WTC11 (cell line): ENCODE results near the gene SNTB2. TPM values are rescaled to one million over a fixed set of nuclear protein-coding genes. Genes with fewer than 3 reads are reported as not detected.

Experiments used
- ATAC-seq: fragments of 200-7000 bp; cut with Tn5 transposase; 2 replicates; pipeline ENCODE4 v1.10.0; 2021; ENCODE audit warnings: mild to moderate bottlenecking, moderate library complexity
- CTCF ChIA-PET: fragments of 300-600 bp; sonication (Branson Sonifier 250); formaldehyde crosslinking; loops from one replicate; lab custom pipeline; 2021; ENCODE audit warnings: antibody characterized with exemption; lab: Charles Lee
- POLR2A ChIA-PET: fragments of 350-600 bp; sonication (Branson Sonifier 250); formaldehyde crosslinking; loops from one replicate; lab custom pipeline; 2021; ENCODE audit warnings: antibody characterized with exemption; lab: Charles Lee
- DNase-seq: peaks from one replicate; pipeline ENCODE4 v3.0.0; 2021; ENCODE audit warnings: low spot score
- H3K27ac Mint-ChIP-seq: 2 replicates; pipeline ENCODE4 v1.8.0; 2021; ENCODE audit warnings: mixed read lengths
- H3K27me3 Mint-ChIP-seq: 2 replicates; pipeline ENCODE4 v1.8.0; 2021; ENCODE audit warnings: low read depth, mild to moderate bottlenecking, moderate library complexity, mixed read lengths
- H3K36me3 Mint-ChIP-seq: 2 replicates; pipeline ENCODE4 v1.8.0; 2021; ENCODE audit warnings: mixed read lengths
- H3K4me1 Mint-ChIP-seq: 2 replicates; pipeline ENCODE4 v1.8.0; 2022; ENCODE audit warnings: mixed read lengths
- H3K4me3 Mint-ChIP-seq: 2 replicates; pipeline ENCODE4 v1.8.0; 2021; ENCODE audit warnings: mild to moderate bottlenecking, moderate library complexity, mixed read lengths
- H3K9me3 Mint-ChIP-seq: 2 replicates; pipeline ENCODE4 v1.8.0; 2021; ENCODE audit warnings: mixed read lengths
- ATF6 ChIP-seq: sonication (generic); formaldehyde crosslinking; IDR thresholded peaks from 2 replicates; pipeline ENCODE4 v1.8.1; 2023; ENCODE audit warnings: mild to moderate bottlenecking, missing genetic modification reagents
- GRHL2 ChIP-seq: fragments of 250-450 bp; sonication (Bioruptor Pico); IDR thresholded peaks from 2 replicates; pipeline ENCODE4 v1.8.0; 2022; ENCODE audit warnings: mild to moderate bottlenecking, moderate library complexity; ENCODE audit not compliant: insufficient replicate concordance, severe bottlenecking
- GTF2I ChIP-seq: fragments of 250-450 bp; sonication (Bioruptor Pico); conservative IDR thresholded peaks from 2 replicates; pipeline ENCODE4 v1.4.0; 2021; ENCODE audit warnings: mild to moderate bottlenecking
- HMGXB4 ChIP-seq: sonication (generic); formaldehyde crosslinking; IDR thresholded peaks from 2 replicates; pipeline ENCODE4 v1.8.1; 2023; ENCODE audit warnings: mild to moderate bottlenecking, moderate library complexity, missing genetic modification reagents
- IRF1 ChIP-seq: sonication (generic); formaldehyde crosslinking; IDR thresholded peaks from 2 replicates; pipeline ENCODE4 v1.8.0; 2023; ENCODE audit warnings: missing genetic modification reagents
- MYBL2 ChIP-seq: sonication (generic); formaldehyde crosslinking; IDR thresholded peaks from 2 replicates; pipeline ENCODE4 v1.8.1; 2023; ENCODE audit warnings: mild to moderate bottlenecking, moderate library complexity, missing genetic modification reagents
- NFE2L1 ChIP-seq: sonication (generic); formaldehyde crosslinking; IDR thresholded peaks from 2 replicates; pipeline ENCODE4 v1.8.1; 2023; ENCODE audit warnings: missing genetic modification reagents
- NR3C1 ChIP-seq: sonication (generic); formaldehyde crosslinking; conservative IDR thresholded peaks from 2 replicates; pipeline ENCODE4 v1.8.1; 2023; ENCODE audit warnings: low read depth, mild to moderate bottlenecking, missing genetic modification reagents
- RELA ChIP-seq: sonication (generic); formaldehyde crosslinking; IDR thresholded peaks from 2 replicates; pipeline ENCODE4 v1.8.1; 2022; ENCODE audit warnings: missing genetic modification reagents, mild to moderate bottlenecking, borderline replicate concordance
- SOX15 ChIP-seq: fragments of 250-450 bp; sonication (Bioruptor Pico); IDR thresholded peaks from 2 replicates; pipeline ENCODE4 v1.9.0; 2021; ENCODE audit warnings: mild to moderate bottlenecking
- SP1 ChIP-seq: sonication (generic); formaldehyde crosslinking; conservative IDR thresholded peaks from 2 replicates; pipeline ENCODE4 v1.8.1; 2022; ENCODE audit warnings: missing genetic modification reagents
- STAT6 ChIP-seq: sonication (generic); formaldehyde crosslinking; conservative IDR thresholded peaks from 2 replicates; pipeline ENCODE4 v1.8.1; 2023; ENCODE audit warnings: mild to moderate bottlenecking, low read depth, missing genetic modification reagents, moderate library complexity
- ZBTB21 ChIP-seq: sonication (generic); formaldehyde crosslinking; IDR thresholded peaks from 2 replicates; pipeline ENCODE4 v1.8.1; 2023; ENCODE audit warnings: mild to moderate bottlenecking, missing genetic modification reagents, borderline replicate concordance
- total RNA-seq: library from RNA; stranded (reverse); gene quantifications from 3 replicates; pipeline ENCODE4 v1.2.3, GENCODE V29; 2021
- TF ChIP-seq, protein P1 (sequence below): sonication (generic); formaldehyde crosslinking; IDR thresholded peaks from 2 replicates; pipeline ENCODE4 v1.8.1; 2022; ENCODE audit warnings: low read depth, mild to moderate bottlenecking, moderate library complexity, missing genetic modification reagents, borderline replicate concordance
- TF ChIP-seq, protein P2 (sequence below): sonication (generic); formaldehyde crosslinking; IDR thresholded peaks from 2 replicates; pipeline ENCODE4 v1.8.1; 2022; ENCODE audit warnings: low read depth, missing genetic modification reagents, borderline replicate concordance
- TF ChIP-seq, protein P3 (sequence below): sonication (generic); formaldehyde crosslinking; IDR thresholded peaks from 2 replicates; pipeline ENCODE4 v1.8.1; 2023; ENCODE audit warnings: mild to moderate bottlenecking, missing genetic modification reagents
- TF ChIP-seq, protein P4 (sequence below): sonication (generic); formaldehyde crosslinking; IDR thresholded peaks from 2 replicates; pipeline ENCODE4 v1.8.1; 2023; ENCODE audit warnings: mild to moderate bottlenecking, missing genetic modification reagents, borderline replicate concordance

The SNTB2 gene
- total RNA-seq, 1 experiment from 2014 or later, result 23.7 TPM

DNA sequence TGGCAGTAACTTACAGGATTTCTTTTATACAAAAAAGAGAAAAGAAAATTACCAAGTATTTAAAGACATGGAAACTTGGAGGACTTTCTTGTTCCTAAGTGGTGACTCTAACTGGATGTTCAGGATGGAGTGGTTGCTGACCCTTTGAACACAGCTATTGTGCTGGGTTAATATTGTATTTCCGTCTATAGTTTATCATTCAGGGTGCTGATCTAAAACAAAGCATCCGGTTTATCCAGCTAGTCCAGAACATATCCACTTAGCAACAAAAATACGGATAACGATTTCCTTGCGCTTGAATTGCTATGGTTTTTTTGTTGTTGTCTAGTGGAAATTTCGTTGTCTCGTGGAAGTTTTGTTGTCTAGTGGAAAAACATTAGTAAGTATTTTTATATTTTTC, 38.2 kb downstream of the SNTB2 start:
- no peak for ATAC-seq
- TF ChIP-seq MYBL2 (CRISPR knock-in tag) (no peak), SOX15 (CRISPR knock-in tag) (no peak), NR3C1 (CRISPR knock-in tag) (no peak), RELA (CRISPR knock-in tag) (no peak), GTF2I (CRISPR knock-in tag) (no peak), IRF1 (CRISPR knock-in tag) (no peak), STAT6 (CRISPR knock-in tag) (no peak), ATF6 (CRISPR knock-in tag) (no peak)
- TF ChIP-seq, protein P1, sequence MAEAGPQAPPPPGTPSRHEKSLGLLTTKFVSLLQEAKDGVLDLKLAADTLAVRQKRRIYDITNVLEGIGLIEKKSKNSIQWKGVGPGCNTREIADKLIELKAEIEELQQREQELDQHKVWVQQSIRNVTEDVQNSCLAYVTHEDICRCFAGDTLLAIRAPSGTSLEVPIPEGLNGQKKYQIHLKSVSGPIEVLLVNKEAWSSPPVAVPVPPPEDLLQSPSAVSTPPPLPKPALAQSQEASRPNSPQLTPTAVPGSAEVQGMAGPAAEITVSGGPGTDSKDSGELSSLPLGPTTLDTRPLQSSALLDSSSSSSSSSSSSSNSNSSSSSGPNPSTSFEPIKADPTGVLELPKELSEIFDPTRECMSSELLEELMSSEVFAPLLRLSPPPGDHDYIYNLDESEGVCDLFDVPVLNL (CRISPR knock-in tag), result no peak
- TF ChIP-seq, protein P2, sequence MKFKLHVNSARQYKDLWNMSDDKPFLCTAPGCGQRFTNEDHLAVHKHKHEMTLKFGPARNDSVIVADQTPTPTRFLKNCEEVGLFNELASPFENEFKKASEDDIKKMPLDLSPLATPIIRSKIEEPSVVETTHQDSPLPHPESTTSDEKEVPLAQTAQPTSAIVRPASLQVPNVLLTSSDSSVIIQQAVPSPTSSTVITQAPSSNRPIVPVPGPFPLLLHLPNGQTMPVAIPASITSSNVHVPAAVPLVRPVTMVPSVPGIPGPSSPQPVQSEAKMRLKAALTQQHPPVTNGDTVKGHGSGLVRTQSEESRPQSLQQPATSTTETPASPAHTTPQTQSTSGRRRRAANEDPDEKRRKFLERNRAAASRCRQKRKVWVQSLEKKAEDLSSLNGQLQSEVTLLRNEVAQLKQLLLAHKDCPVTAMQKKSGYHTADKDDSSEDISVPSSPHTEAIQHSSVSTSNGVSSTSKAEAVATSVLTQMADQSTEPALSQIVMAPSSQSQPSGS, result no peak
- TF ChIP-seq, protein P3, sequence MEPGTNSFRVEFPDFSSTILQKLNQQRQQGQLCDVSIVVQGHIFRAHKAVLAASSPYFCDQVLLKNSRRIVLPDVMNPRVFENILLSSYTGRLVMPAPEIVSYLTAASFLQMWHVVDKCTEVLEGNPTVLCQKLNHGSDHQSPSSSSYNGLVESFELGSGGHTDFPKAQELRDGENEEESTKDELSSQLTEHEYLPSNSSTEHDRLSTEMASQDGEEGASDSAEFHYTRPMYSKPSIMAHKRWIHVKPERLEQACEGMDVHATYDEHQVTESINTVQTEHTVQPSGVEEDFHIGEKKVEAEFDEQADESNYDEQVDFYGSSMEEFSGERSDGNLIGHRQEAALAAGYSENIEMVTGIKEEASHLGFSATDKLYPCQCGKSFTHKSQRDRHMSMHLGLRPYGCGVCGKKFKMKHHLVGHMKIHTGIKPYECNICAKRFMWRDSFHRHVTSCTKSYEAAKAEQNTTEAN (CRISPR knock-in tag), result no peak
- TF ChIP-seq, all 79 proteins: peak for 0
- no peak for DNase-seq
- Mint-ChIP-seq H3K36me3 (peaks cover 6% of the 10 kb centered on the region), H3K27me3 (no peaks in the 10 kb centered on the region), H3K27ac (no peak overlapping the region), H3K4me3 (no peak overlapping the region), H3K9me3 (peaks cover 6% of the 10 kb centered on the region; the same call in 1 of the 2 replicates), H3K4me1 (no peaks in the 10 kb centered on the region)
- CTCF ChIA-PET, result no interaction called here
- POLR2A ChIA-PET, result interaction anchor here (0.6 kb wide), 1 partner anchor 16 kb away, joined by 3 read pairs; no protein-coding TSS in a partner anchor

GRCh38 chr16:69233124-69233523, 46.2 kb downstream of the SNTB2 start:
- no peaks in the 10 kb centered on the region for H3K27me3 Mint-ChIP-seq
- no peak for ATAC-seq
- ChIA-PET POLR2A (no interaction called here), CTCF (no interaction called here)
- no peaks in the 10 kb centered on the region for H3K4me1 Mint-ChIP-seq
- H3K9me3 Mint-ChIP-seq, result no peaks in the 10 kb centered on the region
- DNase-seq, result no peak
- no peaks in the 10 kb centered on the region for H3K36me3 Mint-ChIP-seq
- H3K27ac Mint-ChIP-seq, result no peak overlapping the region
- H3K4me3 Mint-ChIP-seq, result no peak overlapping the region
- TF ChIP-seq SP1, result no peak
- TF ChIP-seq HMGXB4, result no peak
- no peak for TF ChIP-seq NFE2L1 (CRISPR knock-in tag)
- TF ChIP-seq GRHL2 (CRISPR knock-in tag), result no peak
- TF ChIP-seq, protein P4, sequence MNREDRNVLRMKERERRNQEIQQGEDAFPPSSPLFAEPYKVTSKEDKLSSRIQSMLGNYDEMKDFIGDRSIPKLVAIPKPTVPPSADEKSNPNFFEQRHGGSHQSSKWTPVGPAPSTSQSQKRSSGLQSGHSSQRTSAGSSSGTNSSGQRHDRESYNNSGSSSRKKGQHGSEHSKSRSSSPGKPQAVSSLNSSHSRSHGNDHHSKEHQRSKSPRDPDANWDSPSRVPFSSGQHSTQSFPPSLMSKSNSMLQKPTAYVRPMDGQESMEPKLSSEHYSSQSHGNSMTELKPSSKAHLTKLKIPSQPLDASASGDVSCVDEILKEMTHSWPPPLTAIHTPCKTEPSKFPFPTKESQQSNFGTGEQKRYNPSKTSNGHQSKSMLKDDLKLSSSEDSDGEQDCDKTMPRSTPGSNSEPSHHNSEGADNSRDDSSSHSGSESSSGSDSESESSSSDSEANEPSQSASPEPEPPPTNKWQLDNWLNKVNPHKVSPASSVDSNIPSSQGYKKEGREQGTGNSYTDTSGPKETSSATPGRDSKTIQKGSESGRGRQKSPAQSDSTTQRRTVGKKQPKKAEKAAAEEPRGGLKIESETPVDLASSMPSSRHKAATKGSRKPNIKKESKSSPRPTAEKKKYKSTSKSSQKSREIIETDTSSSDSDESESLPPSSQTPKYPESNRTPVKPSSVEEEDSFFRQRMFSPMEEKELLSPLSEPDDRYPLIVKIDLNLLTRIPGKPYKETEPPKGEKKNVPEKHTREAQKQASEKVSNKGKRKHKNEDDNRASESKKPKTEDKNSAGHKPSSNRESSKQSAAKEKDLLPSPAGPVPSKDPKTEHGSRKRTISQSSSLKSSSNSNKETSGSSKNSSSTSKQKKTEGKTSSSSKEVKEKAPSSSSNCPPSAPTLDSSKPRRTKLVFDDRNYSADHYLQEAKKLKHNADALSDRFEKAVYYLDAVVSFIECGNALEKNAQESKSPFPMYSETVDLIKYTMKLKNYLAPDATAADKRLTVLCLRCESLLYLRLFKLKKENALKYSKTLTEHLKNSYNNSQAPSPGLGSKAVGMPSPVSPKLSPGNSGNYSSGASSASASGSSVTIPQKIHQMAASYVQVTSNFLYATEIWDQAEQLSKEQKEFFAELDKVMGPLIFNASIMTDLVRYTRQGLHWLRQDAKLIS, result no peak
- TF ChIP-seq ZBTB21 (CRISPR knock-in tag), result no peak
